H1 (cell line): Measurements from ENCODE around the gene ANKH. TPM values are rescaled to one million over a fixed set of nuclear protein-coding genes. Genes with fewer than 3 reads are reported as not detected.

ENCODE experiments used
- CTCF ChIA-PET: fragments of 300-600 bp; sonication (Branson Sonifier 250); formaldehyde crosslinking; loops from one replicate; lab custom pipeline; 2021; ENCODE audit not compliant: partially characterized antibody; lab: Charles Lee
- POLR2A ChIA-PET: fragments of 300-600 bp; sonication (Branson Sonifier 250); formaldehyde crosslinking; loops from one replicate; lab custom pipeline; 2021; ENCODE audit warnings: inconsistent platforms; ENCODE audit not compliant: partially characterized antibody; lab: Charles Lee
- DNase-seq, 2 experiments: peaks; one replicate each; pipeline versions ENCODE4 v3.0.0 to v3.0.0-alpha.2; 2010 to 2022; ENCODE audit warnings: low spot score in 2 of 2, low read depth in 1 of 2, mixed read lengths in 1 of 2
- FAIRE-seq: peaks from 2 replicates; lab custom pipeline; 2011; peaks lifted over from hg19 to GRCh38; lab: Jason Lieb, UNC
- H2AFZ ChIP-seq: 2 replicates; pipeline ENCODE4 v1.8.1; 2012; ENCODE audit warnings: low read length, inconsistent platforms
- H2AK5ac ChIP-seq: 2 replicates; pipeline ENCODE4 v1.6.1; 2013; ENCODE audit warnings: low read depth, low read length
- H2BK120ac ChIP-seq: replicated peaks from 2 replicates; pipeline ENCODE3; 2013; ENCODE audit warnings: low read depth, low read length, inconsistent platforms
- H2BK12ac ChIP-seq: 2 replicates; pipeline ENCODE4 v1.6.1; 2013; ENCODE audit warnings: low read depth, low read length
- H2BK15ac ChIP-seq: 2 replicates; pipeline ENCODE4 v1.6.1; 2013; ENCODE audit warnings: low read length
- H2BK20ac ChIP-seq: 2 replicates; pipeline ENCODE4 v1.6.1; 2013; ENCODE audit warnings: low read length
- H2BK5ac ChIP-seq: 2 replicates; pipeline ENCODE4 v1.6.1; 2013; ENCODE audit warnings: low read depth, low read length
- H3K14ac ChIP-seq: 2 replicates; pipeline ENCODE4 v1.6.1; 2013; ENCODE audit warnings: inconsistent platforms; ENCODE audit not compliant: insufficient read length
- H3K18ac ChIP-seq: 2 replicates; pipeline ENCODE4 v1.6.1; 2013; ENCODE audit warnings: low read length; ENCODE audit errors: extremely low read depth
- H3K23ac ChIP-seq: 2 replicates; pipeline ENCODE4 v1.6.1; 2013; ENCODE audit warnings: inconsistent platforms; ENCODE audit not compliant: insufficient read length
- H3K23me2 ChIP-seq: 2 replicates; pipeline ENCODE4 v1.6.1; 2013; ENCODE audit warnings: low read depth, low read length
- H3K27ac ChIP-seq: 2 replicates; pipeline ENCODE4 v1.6.1; 2011; ENCODE audit warnings: low read depth, low read length, inconsistent platforms
- H3K27me3 ChIP-seq, 4 experiments: replicated peaks in 1 of 4; 1 replicate in 1 of 4; 2 replicates in 3 of 4; pipeline versions ENCODE4 v1.6.1 to v1.8.1; 2011 to 2013; ENCODE audit warnings: low read length in 3 of 4, mild to moderate bottlenecking in 3 of 4, inconsistent platforms in 2 of 4, mixed read lengths in 2 of 4, moderate library complexity in 1 of 4; ENCODE audit not compliant: control insufficient read depth in 3 of 4, insufficient read depth in 3 of 4; ENCODE audit errors: extremely low read depth in 1 of 4
- H3K36me3 ChIP-seq, 4 experiments: 2 replicates each; pipeline versions ENCODE4 v1.6.1 to v1.8.1; 2011 to 2013; ENCODE audit warnings: mild to moderate bottlenecking in 4 of 4, low read length in 3 of 4, moderate library complexity in 2 of 4, control low read depth in 1 of 4, inconsistent platforms in 1 of 4; ENCODE audit not compliant: insufficient read depth in 4 of 4, control insufficient read depth in 2 of 4
- H3K4ac ChIP-seq: replicated peaks from 2 replicates; pipeline ENCODE3; 2013; ENCODE audit warnings: low read length, low read depth, mixed read lengths, inconsistent platforms; ENCODE audit not compliant: insufficient read length
- H3K4me1 ChIP-seq, 4 experiments: replicated peaks in 1 of 4; 1 replicate in 1 of 4; 2 replicates in 3 of 4; pipeline versions ENCODE4 v1.6.1 to v1.8.1; 2011 to 2013; ENCODE audit warnings: low read length in 3 of 4, inconsistent platforms in 2 of 4, mixed read lengths in 1 of 4; ENCODE audit not compliant: insufficient read depth in 4 of 4, control insufficient read depth in 3 of 4
- H3K4me2 ChIP-seq, 2 experiments: 2 replicates each; pipeline versions ENCODE4 v1.6.1 to v1.8.1; 2011 to 2013; ENCODE audit warnings: low read depth in 2 of 2, low read length in 2 of 2, control low read depth in 1 of 2, inconsistent platforms in 1 of 2, mild to moderate bottlenecking in 1 of 2; ENCODE audit not compliant: insufficient read depth in 1 of 2
- H3K4me3 ChIP-seq, 4 experiments: fragments of 200-600, 300-600 bp in 1 of 4; sonication (generic), shearing (Covaris generic), sonication (Bioruptor Twin) in 1 of 4; 2 replicates each; pipeline versions ENCODE4 v1.5.1 to v1.8.1; 2011 to 2016; ENCODE audit warnings: low read length in 4 of 4, low read depth in 3 of 4, control low read depth in 2 of 4, inconsistent platforms in 2 of 4, mild to moderate bottlenecking in 2 of 4, mixed read lengths in 1 of 4, moderate library complexity in 1 of 4; ENCODE audit not compliant: insufficient read depth in 2 of 4; ENCODE audit errors: extremely low read depth in 1 of 4
- H3K56ac ChIP-seq: replicated peaks from 2 replicates; pipeline ENCODE3; 2013; ENCODE audit warnings: low read depth, mild to moderate bottlenecking, mixed read lengths, low read length, inconsistent platforms; ENCODE audit not compliant: insufficient read length
- H3K79me1 ChIP-seq: 2 replicates; pipeline ENCODE4 v1.6.1; 2013; ENCODE audit warnings: low read depth, low read length, control low read depth
- H3K79me2 ChIP-seq, 2 experiments: 2 replicates each; pipeline versions ENCODE4 v1.6.1 to v1.8.1; 2012 to 2013; ENCODE audit warnings: low read length in 2 of 2, mild to moderate bottlenecking in 2 of 2, inconsistent platforms in 1 of 2; ENCODE audit not compliant: insufficient read depth in 2 of 2, control insufficient read depth in 1 of 2
- H3K9ac ChIP-seq, 4 experiments: replicated peaks in 1 of 4; 1 replicate in 1 of 4; 2 replicates in 3 of 4; pipeline versions ENCODE4 v1.6.1 to v1.8.1; 2011 to 2013; ENCODE audit warnings: low read depth in 3 of 4, low read length in 3 of 4, control low read depth in 2 of 4, mild to moderate bottlenecking in 2 of 4, moderate library complexity in 2 of 4, inconsistent platforms in 1 of 4; ENCODE audit errors: extremely low read depth in 1 of 4
- H3K9me3 ChIP-seq, 2 experiments: 2 replicates each; pipeline versions ENCODE4 v1.6.1 to v1.8.1; 2012 to 2013; ENCODE audit warnings: mild to moderate bottlenecking in 2 of 2, moderate library complexity in 2 of 2, control low read depth in 1 of 2, inconsistent platforms in 1 of 2, low read depth in 1 of 2, low read length in 1 of 2, mixed read lengths in 1 of 2; ENCODE audit not compliant: insufficient read depth in 2 of 2
- H4K20me1 ChIP-seq, 2 experiments: replicated peaks in 1 of 2; 2 replicates each; pipeline versions ENCODE3 to v1.8.1; 2011 to 2013; ENCODE audit warnings: inconsistent platforms in 2 of 2, low read length in 2 of 2, mild to moderate bottlenecking in 1 of 2; ENCODE audit not compliant: insufficient read depth in 2 of 2, control insufficient read depth in 1 of 2
- H4K5ac ChIP-seq: 2 replicates; pipeline ENCODE4 v1.6.1; 2013; ENCODE audit warnings: low read length, low read depth, mixed read lengths, inconsistent platforms; ENCODE audit not compliant: insufficient read length
- H4K8ac ChIP-seq: 2 replicates; pipeline ENCODE4 v1.8.0; 2013; ENCODE audit warnings: mild to moderate bottlenecking, moderate library complexity, low read length, inconsistent platforms; ENCODE audit not compliant: insufficient read depth; ENCODE audit errors: extremely low read depth
- H4K91ac ChIP-seq: replicated peaks from 2 replicates; pipeline ENCODE3; 2013; ENCODE audit warnings: low read length, mixed read lengths, inconsistent platforms; ENCODE audit not compliant: insufficient read length
- CBX8 ChIP-seq: fragments of 300-800, 300-1000 bp; sonication (generic); IDR thresholded peaks from 2 replicates; pipeline ENCODE4 v1.7.1; 2016; ENCODE audit warnings: low read depth, low read length, borderline replicate concordance
- GABPA ChIP-seq: IDR thresholded peaks from 2 replicates; pipeline ENCODE4 v1.6.1; 2011; ENCODE audit warnings: mild to moderate bottlenecking, low read length, moderate library complexity, borderline replicate concordance; ENCODE audit not compliant: insufficient read depth
- JUN ChIP-seq: IDR thresholded peaks from 2 replicates; pipeline ENCODE4 v1.6.1; 2011; ENCODE audit warnings: low read depth, mild to moderate bottlenecking, improper control_type of control experiment, low read length
- KDM1A ChIP-seq: fragments of 200-600, 300-600 bp; sonication (generic); IDR thresholded peaks from 2 replicates; pipeline ENCODE4 v1.7.1; 2016; ENCODE audit warnings: mild to moderate bottlenecking, low read length, borderline replicate concordance
- KDM4A ChIP-seq: IDR thresholded peaks from one replicate; pipeline ENCODE4 v1.7.1; 2012; ENCODE audit warnings: low read depth, mild to moderate bottlenecking, moderate library complexity, low read length, inconsistent platforms; ENCODE audit not compliant: severe bottlenecking
- MAFK ChIP-seq: IDR thresholded peaks from 2 replicates; pipeline ENCODE4 v1.6.1; 2012; ENCODE audit warnings: low read depth, mild to moderate bottlenecking, improper control_type of control experiment, low read length
- SIRT6 ChIP-seq: IDR thresholded peaks from one replicate; pipeline ENCODE4 v1.7.1; 2012; ENCODE audit warnings: low read length, inconsistent platforms
- SIX5 ChIP-seq: IDR thresholded peaks from 2 replicates; pipeline ENCODE4 v1.6.1; 2011; ENCODE audit warnings: mild to moderate bottlenecking, low read depth, low read length
- SP4 ChIP-seq: IDR thresholded peaks from 2 replicates; pipeline ENCODE4 v1.6.1; 2012; ENCODE audit warnings: low read length, inconsistent platforms
- TAF7 ChIP-seq: optimal IDR thresholded peaks from 2 replicates; pipeline ENCODE3; 2011; ENCODE audit warnings: low read depth, mild to moderate bottlenecking, inconsistent platforms, low read length, moderate library complexity, borderline replicate concordance
- TEAD4 ChIP-seq: IDR thresholded peaks from 2 replicates; pipeline ENCODE4 v1.6.1; 2012; ENCODE audit warnings: low read depth, low read length, inconsistent platforms, mixed read lengths
- ZNF274 ChIP-seq: IDR thresholded peaks from 2 replicates; pipeline ENCODE4 v1.7.0; 2012; ENCODE audit warnings: low read length, borderline replicate concordance; ENCODE audit errors: extremely low read depth
- WGBS, 2 experiments: shearing (Covaris generic) in 1 of 2; methylation state at CpG; one replicate each; pipeline versions ENCODE4 v1.1.6 to v1.1.7; 2013 to 2015; ENCODE audit warnings: low lambda C conversion rate in 2 of 2, mixed read lengths in 2 of 2, inconsistent platforms in 1 of 2, low coverage in 1 of 2, missing lambda C conversion rate in 1 of 2; ENCODE audit not compliant: insufficient replicate concordance in 2 of 2, insufficient coverage in 1 of 2, insufficient read length in 1 of 2; ENCODE audit errors: extremely low coverage in 1 of 2, missing lambda C conversion rate in 1 of 2; 5-methylcytosine and 5-hydroxymethylcytosine counted together
- polyA plus RNA-seq, 7 experiments: library from polyadenylated mRNA; depleted of rRNA in 3 of 7; stranded (reverse) in 5 of 7; unstranded in 2 of 7; fragments of >200 nt in 5 of 7; fragments of 200-250 nt in 2 of 7; gene quantifications; 1 replicate in 5 of 7; 2 replicates in 1 of 7; 4 replicates in 1 of 7; pipeline versions ENCODE4 v1.2.1 to v1.2.3, GENCODE V29; 2011 to 2013; ENCODE audit warnings: missing spikeins in 2 of 7, mixed read lengths in 2 of 7
- total RNA-seq: library from RNA; stranded (reverse); fragmentation: NEBNext Ultra II Directional; extraction: Animal tissue kit (Norgen Biotek cat#: 25700); gene quantifications from 2 replicates; pipeline ENCODE4 v1.2.1, GENCODE V29; 2021
- TF ChIP-seq, protein P1 (sequence below): IDR thresholded peaks from 2 replicates; pipeline ENCODE4 v1.6.1; 2011; ENCODE audit warnings: low read depth, mild to moderate bottlenecking, low read length; ENCODE audit not compliant: insufficient read depth
- TF ChIP-seq, protein P2 (sequence below): IDR thresholded peaks from 2 replicates; pipeline ENCODE4 v1.6.1; 2012; ENCODE audit warnings: inconsistent platforms

Gene ANKH
- total and polyA plus RNA-seq, 2 of the 8 experiments (the other 6 are each of a cell fraction or from before 2014, with no cell fraction given), result 5.3 to 13.0 TPM

DNA sequence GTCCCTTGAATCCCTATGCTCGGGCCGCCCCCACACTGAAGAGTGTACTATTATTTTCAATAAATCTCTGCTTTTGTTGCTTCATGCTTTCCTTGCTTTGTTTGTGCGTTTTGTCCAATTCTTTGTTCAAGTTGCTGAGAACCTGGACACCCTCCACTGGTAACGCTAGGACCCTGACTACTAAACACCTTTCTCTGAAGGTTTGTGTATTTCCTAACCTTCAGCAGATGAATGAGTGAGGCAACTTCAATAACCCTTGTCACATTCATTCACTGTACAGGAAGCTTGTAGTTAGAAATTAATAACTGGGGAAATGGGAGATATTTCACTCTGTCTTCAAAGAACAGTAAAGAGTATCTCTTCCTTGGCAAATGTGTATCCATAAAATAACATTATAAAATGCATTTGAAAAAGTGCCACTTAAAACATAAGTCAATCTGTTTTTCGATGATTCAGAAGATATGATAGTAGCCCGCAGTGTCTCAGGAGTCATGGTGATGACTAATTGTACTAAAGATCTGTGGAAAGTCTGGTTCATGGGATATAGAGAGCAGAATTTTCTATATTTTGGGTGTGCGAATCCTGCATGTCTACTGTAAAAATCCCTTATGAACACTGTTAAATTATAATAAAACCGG, 43.2 kb upstream of the ANKH start:
- H3K9me3 ChIP-seq, result no peaks in the 10 kb centered on the region
- H3K56ac ChIP-seq, result no peak overlapping the region
- no peaks in the 10 kb centered on the region for H3K79me1 ChIP-seq
- no peak overlapping the region for H4K8ac ChIP-seq
- WGBS, 2 experiments, result 90% methylated on average over 8 of the region's 8 CpGs; no CpG with 5 or more reads in 1 of the 2 experiments
- H4K91ac ChIP-seq, result no peak overlapping the region
- H3K27ac ChIP-seq, result no peak overlapping the region
- H3K4me2 ChIP-seq, result no peak overlapping the region
- no peak overlapping the region for H2BK12ac ChIP-seq
- H3K4me1 ChIP-seq, result no peaks in the 10 kb centered on the region
- H4K20me1 ChIP-seq, result no peaks in the 10 kb centered on the region
- POLR2A ChIA-PET, result no interaction called here
- H3K4me3 ChIP-seq, result no peak overlapping the region
- H3K14ac ChIP-seq, result no peak overlapping the region
- no peaks in the 10 kb centered on the region for H3K36me3 ChIP-seq
- no peak overlapping the region for H4K5ac ChIP-seq
- H3K27me3 ChIP-seq, result no peaks in the 10 kb centered on the region
- no peak overlapping the region for H2BK15ac ChIP-seq
- no peaks in the 10 kb centered on the region for H3K79me2 ChIP-seq
- no peak overlapping the region for H2BK20ac ChIP-seq
- H2AFZ ChIP-seq, result no peak overlapping the region
- CTCF ChIA-PET, result no interaction called here
- H3K23me2 ChIP-seq, result no peaks in the 10 kb centered on the region
- H2AK5ac ChIP-seq, result no peak overlapping the region
- DNase-seq (no peak), FAIRE-seq (no peak)
- no peak overlapping the region for H2BK120ac ChIP-seq
- no peak overlapping the region for H3K4ac ChIP-seq
- H3K23ac ChIP-seq, result no peak overlapping the region
- H2BK5ac ChIP-seq, result no peak overlapping the region
- H3K18ac ChIP-seq, result no peak overlapping the region
- H3K9ac ChIP-seq, result no peak overlapping the region
- TF ChIP-seq CBX8, result no peak
- no peak for TF ChIP-seq MAFK
- no peak for TF ChIP-seq TAF7
- no peak for TF ChIP-seq SP4
- TF ChIP-seq KDM4A, result no peak
- no peak for TF ChIP-seq KDM1A
- no peak for TF ChIP-seq SIRT6
- no peak for TF ChIP-seq SIX5
- no peak for TF ChIP-seq TEAD4
- TF ChIP-seq JUN, result no peak
- no peak for TF ChIP-seq ZNF274
- TF ChIP-seq, protein P1, sequence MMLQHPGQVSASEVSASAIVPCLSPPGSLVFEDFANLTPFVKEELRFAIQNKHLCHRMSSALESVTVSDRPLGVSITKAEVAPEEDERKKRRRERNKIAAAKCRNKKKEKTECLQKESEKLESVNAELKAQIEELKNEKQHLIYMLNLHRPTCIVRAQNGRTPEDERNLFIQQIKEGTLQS, result no peak
- TF ChIP-seq GABPA, result no peak
- TF ChIP-seq, protein P2, sequence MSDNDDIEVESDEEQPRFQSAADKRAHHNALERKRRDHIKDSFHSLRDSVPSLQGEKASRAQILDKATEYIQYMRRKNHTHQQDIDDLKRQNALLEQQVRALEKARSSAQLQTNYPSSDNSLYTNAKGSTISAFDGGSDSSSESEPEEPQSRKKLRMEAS, result no peak
